CD4-positive, alpha-beta memory T cell (primary cell): ENCODE results near the gene G0S2. TPM values are rescaled to one million over a fixed set of nuclear protein-coding genes. Genes with fewer than 3 reads are reported as not detected.

ENCODE experiments used
- CTCF ChIA-PET: fragments of 350-600 bp; sonication (Branson Sonifier 250); formaldehyde crosslinking; loops from one replicate; lab custom pipeline; 2021; ENCODE audit warnings: inconsistent platforms; ENCODE audit not compliant: partially characterized antibody; lab: Charles Lee
- POLR2A ChIA-PET: fragments of 350-600 bp; sonication (Branson Sonifier 250); formaldehyde crosslinking; loops from one replicate; lab custom pipeline; 2021; ENCODE audit not compliant: partially characterized antibody; lab: Charles Lee
- DNase-seq, 5 donors: peaks; one replicate each; pipeline versions ENCODE4 v3.0.0 to v3.0.0-alpha.2; 2020 to 2022; ENCODE audit warnings: mixed read lengths in 1 of 5
- H3K27ac ChIP-seq: one replicate; pipeline ENCODE4 v1.7.0; 2013; ENCODE audit warnings: low read depth, low read length
- H3K27me3 ChIP-seq: 2 replicates; pipeline ENCODE4 v1.7.0; 2013; ENCODE audit warnings: mild to moderate bottlenecking, low read length, moderate library complexity; ENCODE audit not compliant: insufficient read depth
- H3K36me3 ChIP-seq: 2 replicates; pipeline ENCODE4 v1.7.0; 2013; ENCODE audit warnings: mild to moderate bottlenecking, low read length, moderate library complexity; ENCODE audit not compliant: insufficient read depth
- H3K4me1 ChIP-seq: 2 replicates; pipeline ENCODE4 v1.7.0; 2013; ENCODE audit warnings: mild to moderate bottlenecking, low read length, moderate library complexity; ENCODE audit not compliant: insufficient read depth
- H3K4me3 ChIP-seq, 2 donors: one replicate each; pipeline ENCODE4 v1.7.0; 2013; ENCODE audit warnings: low read length in 2 of 2, mild to moderate bottlenecking in 1 of 2
- H3K9me3 ChIP-seq, 2 donors: one replicate each; pipeline ENCODE4 v1.7.0; 2013; ENCODE audit warnings: low read length in 2 of 2, control low read depth in 1 of 2; ENCODE audit not compliant: control insufficient read depth in 1 of 2
- H3K27ac Mint-ChIP-seq, 7 donors: one replicate each; pipeline ENCODE4 v1.8.0; 2020 to 2021; ENCODE audit warnings: mixed read lengths in 7 of 7, mild to moderate bottlenecking in 6 of 7, inconsistent platforms in 3 of 7, moderate library complexity in 3 of 7
- H3K27me3 Mint-ChIP-seq, 2 donors: one replicate each; pipeline ENCODE4 v1.8.0; 2020 to 2021; ENCODE audit warnings: mixed read lengths in 2 of 2
- H3K36me3 Mint-ChIP-seq, 2 donors: one replicate each; pipeline ENCODE4 v1.8.0; 2020 to 2021; ENCODE audit warnings: mixed read lengths in 2 of 2, inconsistent platforms in 1 of 2, mild to moderate bottlenecking in 1 of 2
- H3K4me1 Mint-ChIP-seq, 4 donors: one replicate each; pipeline ENCODE4 v1.8.0; 2020 to 2021; ENCODE audit warnings: mixed read lengths in 4 of 4, mild to moderate bottlenecking in 1 of 4
- H3K4me3 Mint-ChIP-seq, 8 donors: one replicate each; pipeline ENCODE4 v1.8.0; 2020 to 2021; ENCODE audit warnings: mixed read lengths in 8 of 8, mild to moderate bottlenecking in 7 of 8, moderate library complexity in 6 of 8, inconsistent platforms in 3 of 8
- H3K9me3 Mint-ChIP-seq, 8 donors: one replicate each; pipeline ENCODE4 v1.8.0; 2020 to 2021; ENCODE audit warnings: mixed read lengths in 8 of 8, mild to moderate bottlenecking in 5 of 8, inconsistent platforms in 3 of 8, moderate library complexity in 1 of 8
- intact Hi-C: fragments of 100-400 bp; cut with micrococcal nuclease; formaldehyde crosslinking; loops from one replicate; pipeline ENCODE4 v1.15.1; 2023
- polyA plus RNA-seq, 2 donors: library from polyadenylated mRNA; unstranded; fragments of 300-500 nt; fragmentation: Illumina TruSeq; gene quantifications; one replicate each; pipeline ENCODE4 v1.2.3, GENCODE V29; 2021
- total RNA-seq, 2 experiments: library from RNA; stranded (reverse); gene quantifications; one replicate each; pipeline ENCODE4 v1.2.3, GENCODE V29; 2021

Gene G0S2
- total and polyA plus RNA-seq, 4 experiments from 2014 or later, result 0.58 to 2.0 (median 1.2) TPM; not detected in 1

DNA sequence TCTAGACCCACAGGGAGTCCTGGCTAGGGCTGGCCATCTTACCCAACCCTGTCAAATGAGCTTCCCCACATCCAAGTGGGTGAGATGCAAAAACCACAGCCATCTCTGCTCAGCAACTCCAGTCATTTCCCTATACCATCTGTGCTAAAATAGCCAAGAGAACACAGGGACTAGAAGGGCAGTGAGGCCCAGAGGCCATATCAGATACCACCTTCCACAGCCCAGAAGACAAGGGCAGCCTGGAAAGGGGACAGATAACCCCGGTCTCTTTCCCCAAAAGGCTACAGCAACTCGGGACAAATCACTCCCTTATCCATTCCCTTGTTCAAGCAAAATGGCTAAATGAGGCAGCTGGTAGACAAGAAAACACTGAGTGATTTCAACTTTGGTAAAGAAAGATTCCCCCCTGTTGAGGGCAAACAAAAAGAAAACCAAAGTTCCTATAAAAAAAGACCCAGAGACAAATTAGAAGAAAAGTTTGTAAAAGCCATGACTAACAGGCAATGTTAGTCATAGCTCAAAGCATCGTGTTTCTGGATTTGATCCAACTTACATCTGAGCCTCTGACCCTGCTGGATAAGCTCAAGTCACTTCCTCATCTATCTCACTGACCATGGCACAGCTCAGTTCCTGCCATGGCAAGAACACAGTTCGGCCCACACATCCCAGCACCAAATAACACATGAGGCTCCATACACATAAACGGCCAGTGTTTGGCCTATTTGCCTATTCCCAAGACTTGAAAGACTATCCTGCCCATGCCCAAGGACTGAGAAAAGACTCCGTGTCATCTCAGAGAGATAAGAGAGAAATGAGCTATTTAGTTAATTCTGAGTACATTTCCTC, 26.1 kb upstream of the G0S2 start:
- no peaks in the 10 kb centered on the region for H3K27me3 Mint-ChIP-seq
- H3K27ac Mint-ChIP-seq, result peak overlapping the region in 2 of 7 donors; percentile 8 to 61
- H3K36me3 Mint-ChIP-seq, result no peaks in the 10 kb centered on the region
- DNase-seq, result no peak
- peaks cover 21 to 42% (median 28%) of the 10 kb centered on the region in 4 donors for H3K4me1 Mint-ChIP-seq
- intact Hi-C loops, result no loop called here
- no peaks in the 10 kb centered on the region for H3K9me3 ChIP-seq
- no peak overlapping the region for H3K27ac ChIP-seq
- no peaks in the 10 kb centered on the region for H3K27me3 ChIP-seq
- no peaks in the 10 kb centered on the region for H3K9me3 Mint-ChIP-seq
- no peaks in the 10 kb centered on the region for H3K36me3 ChIP-seq
- no peak overlapping the region for H3K4me3 ChIP-seq
- CTCF ChIA-PET, result interaction anchor here (1.1 to 2.3 kb wide), 3 partner anchors 72 to 84 kb away, joined by 3 to 7 read pairs (median 4); no protein-coding TSS in a partner anchor
- no peak overlapping the region for H3K4me3 Mint-ChIP-seq
- peaks cover 26% of the 10 kb centered on the region for H3K4me1 ChIP-seq
- POLR2A ChIA-PET, result interaction anchor here (1.4 kb wide), 1 partner anchor 26 kb away, joined by 3 read pairs; the partner anchor contains the start of gene G0S2

DNA sequence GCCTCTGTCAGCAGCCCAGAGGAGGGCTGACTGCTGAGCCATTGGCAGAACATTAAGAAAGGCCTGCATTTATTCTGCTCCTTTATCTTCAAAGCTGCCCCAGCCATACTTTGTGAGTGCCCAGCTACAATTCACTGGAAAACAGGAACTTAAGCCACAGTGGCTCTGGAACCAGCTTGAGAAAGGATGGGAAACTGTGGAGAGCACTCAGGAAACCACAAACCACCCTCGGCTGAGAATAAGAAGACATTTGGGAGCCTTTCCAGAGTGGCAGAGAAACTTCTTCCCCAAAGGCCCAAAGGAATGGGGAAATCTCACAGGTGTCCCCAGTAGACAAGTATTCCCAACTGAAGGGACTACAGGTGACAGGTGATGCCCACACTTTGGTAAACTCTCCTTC, 24.8 kb upstream of the G0S2 start:
- Mint-ChIP-seq H3K27ac (peak overlapping the region in 3 of 7 donors; percentile 26 to 76 (median 40)), H3K4me1 (peaks cover 21 to 48% (median 28%) of the 10 kb centered on the region in 4 donors), H3K9me3 (no peaks in the 10 kb centered on the region), H3K27me3 (no peaks in the 10 kb centered on the region), H3K36me3 (no peaks in the 10 kb centered on the region), H3K4me3 (peak overlapping the region in 3 of 8 donors; percentile 4 to 51 (median 41))
- no peaks in the 10 kb centered on the region for H3K27me3 ChIP-seq
- peaks cover 26% of the 10 kb centered on the region for H3K4me1 ChIP-seq
- POLR2A ChIA-PET, result no interaction called here
- H3K36me3 ChIP-seq, result no peaks in the 10 kb centered on the region
- H3K9me3 ChIP-seq, result no peaks in the 10 kb centered on the region
- H3K4me3 ChIP-seq, result no peak overlapping the region
- DNase-seq, result no peak
- CTCF ChIA-PET, result interaction anchor here (1.1 to 2.3 kb wide), 3 partner anchors 11 to 86 kb away, joined by 4 to 7 read pairs (median 4); no protein-coding TSS in a partner anchor
- H3K27ac ChIP-seq, result no peak overlapping the region
- intact Hi-C loops, result no loop called here

DNA sequence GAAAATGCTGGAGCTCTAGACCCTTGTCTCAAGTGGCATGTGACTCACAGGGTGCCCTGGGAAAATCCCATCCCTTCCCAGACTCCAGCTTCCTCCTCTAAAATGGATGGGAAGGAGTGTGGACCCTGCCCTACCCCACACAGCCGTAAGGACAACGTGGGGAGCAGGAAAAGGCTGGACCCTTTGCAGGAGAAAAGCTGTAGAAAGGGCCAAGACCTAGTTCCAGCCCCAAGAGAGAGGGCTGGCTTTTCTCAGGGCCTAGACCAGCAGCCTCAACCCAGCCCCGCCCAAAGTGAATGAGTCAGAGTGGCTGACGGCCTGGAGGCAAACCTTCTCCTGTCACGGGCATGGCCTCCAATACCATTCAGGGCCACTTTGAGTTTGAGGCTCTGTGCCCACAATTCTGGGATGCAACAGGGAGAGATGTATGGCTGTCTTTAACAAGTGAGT, 24.0 kb upstream of the G0S2 start:
- DNase-seq, result peak in 4 of 5 donors; percentile 26 to 65 (median 32)
- intact Hi-C loops, result no loop called here
- Histone ChIP-seq H3K27ac (no peak overlapping the region), H3K4me3 (no peak overlapping the region), H3K36me3 (no peaks in the 10 kb centered on the region), H3K9me3 (no peaks in the 10 kb centered on the region), H3K27me3 (no peaks in the 10 kb centered on the region), H3K4me1 (peaks cover 26% of the 10 kb centered on the region)
- Mint-ChIP-seq H3K27ac (peak overlapping the region in 4 of 7 donors; percentile 75 to 83 (median 78)), H3K9me3 (no peaks in the 10 kb centered on the region), H3K4me3 (peak overlapping the region in 4 of 8 donors; percentile 22 to 43 (median 30)), H3K36me3 (no peaks in the 10 kb centered on the region), H3K4me1 (peaks cover 18 to 48% (median 28%) of the 10 kb centered on the region in 4 donors), H3K27me3 (no peaks in the 10 kb centered on the region)
- ChIA-PET POLR2A (interaction anchor here (1.4 kb wide), 1 partner anchor 35 kb away, joined by 5 read pairs; no protein-coding TSS in a partner anchor), CTCF (interaction anchor here (1.2 kb wide), 1 partner anchor 12 kb away, joined by 4 read pairs; no protein-coding TSS in a partner anchor)

DNA sequence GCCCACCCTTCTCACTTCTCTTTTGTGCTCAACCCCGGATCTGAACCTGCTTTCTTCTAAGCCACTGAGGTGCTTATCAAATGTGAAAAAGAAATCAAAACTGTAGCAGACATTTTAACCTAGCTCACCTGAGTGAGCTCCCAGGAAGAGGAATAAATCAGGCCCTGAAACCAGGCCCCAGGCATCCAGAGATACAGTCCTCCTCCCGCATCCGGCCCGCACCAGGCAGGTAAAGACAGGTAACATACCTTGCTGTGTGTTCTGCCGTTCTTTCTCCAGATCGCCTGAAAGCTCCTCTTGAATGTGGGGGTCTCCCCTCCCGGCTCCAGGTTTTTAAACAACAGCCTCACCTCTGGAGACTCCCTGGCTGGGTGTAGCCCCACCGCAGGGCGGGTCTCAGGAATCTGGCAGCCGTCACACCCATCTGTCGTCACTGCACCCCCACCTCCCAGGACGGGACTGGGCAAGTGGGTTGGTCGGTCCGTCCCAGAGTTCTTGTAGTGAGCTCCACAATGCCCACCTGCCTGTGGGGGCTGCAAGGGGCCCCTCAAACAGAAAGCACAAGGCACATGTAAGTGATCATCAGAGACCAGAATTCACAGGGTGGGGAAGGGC, 23.0 kb upstream of the G0S2 start, which contains the start of gene LAMB3:
LAMB3 (minus strand) TSS at position 305 of the 615 bp plus-strand sequence. CDS start 1,481 bp downstream, outside the sequence.
- H3K27ac ChIP-seq, result no peak within 1 kb of the TSS
- Mint-ChIP-seq H3K4me3 (peak within 1 kb of the TSS in 4 of 8 donors; percentile 22 to 43 (median 30)), H3K27ac (peak within 1 kb of the TSS; percentile 36 to 83 (median 77)), H3K27me3 (no peaks in the 10 kb centered on the region), H3K36me3 (no peaks in the 10 kb centered on the region), H3K4me1 (peaks cover 18 to 48% (median 27%) of the 10 kb centered on the region in 4 donors), H3K9me3 (no peaks in the 10 kb centered on the region)
- ChIA-PET CTCF (interaction anchor here (1.1 to 1.6 kb wide), 2 partner anchors 33 to 96 kb away, joined by 3 to 5 read pairs; no protein-coding TSS in a partner anchor), POLR2A (interaction anchor here (1.4 to 1.5 kb wide), 2 partner anchors 12 to 34 kb away, joined by 3 to 5 read pairs; no protein-coding TSS in a partner anchor)
- no peak within 1 kb of the TSS for H3K4me3 ChIP-seq
- no peaks in the 10 kb centered on the region for H3K27me3 ChIP-seq
- DNase-seq, result no peak
- intact Hi-C loops, result no loop called here
- H3K36me3 ChIP-seq, result no peaks in the 10 kb centered on the region
- peaks cover 26% of the 10 kb centered on the region for H3K4me1 ChIP-seq
- no peaks in the 10 kb centered on the region for H3K9me3 ChIP-seq

DNA sequence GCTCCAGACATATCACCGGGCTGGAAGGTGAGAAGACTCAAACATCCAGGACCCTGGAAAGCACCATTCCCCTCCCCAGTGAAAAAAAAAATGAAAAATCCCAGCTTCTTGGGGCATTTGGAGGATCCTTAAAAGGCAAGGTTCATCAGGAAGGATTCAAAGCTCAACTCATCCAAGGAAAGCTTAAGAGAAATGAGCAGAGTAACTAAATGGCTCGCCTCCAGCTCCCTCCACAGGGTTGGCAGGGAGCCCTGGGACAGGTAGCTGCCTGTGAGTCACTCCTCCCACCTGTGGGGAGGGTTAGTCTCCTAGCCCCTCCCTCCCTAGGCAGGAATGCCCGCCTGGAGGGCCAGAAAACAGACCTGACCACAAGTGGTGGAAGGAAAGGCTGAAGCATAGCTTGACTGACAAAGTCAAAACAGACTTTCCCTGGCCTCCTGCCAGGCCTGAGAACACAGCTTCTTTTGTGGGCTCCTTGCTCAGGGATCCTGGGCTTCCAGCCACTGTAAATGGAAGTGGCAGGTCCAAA, 22.3 kb upstream of the G0S2 start:
- no peaks in the 10 kb centered on the region for H3K36me3 Mint-ChIP-seq
- no peaks in the 10 kb centered on the region for H3K27me3 Mint-ChIP-seq
- DNase-seq, result peak in 2 of 5 donors; percentile 6 to 50
- POLR2A ChIA-PET, result interaction anchor here (1.5 kb wide), 1 partner anchor 12 kb away, joined by 3 read pairs; no protein-coding TSS in a partner anchor
- no peak overlapping the region for H3K27ac ChIP-seq
- H3K4me1 Mint-ChIP-seq, result peaks cover 18 to 48% (median 27%) of the 10 kb centered on the region in 4 donors
- peak overlapping the region in 5 of 7 donors; percentile 32 to 77 (median 52) for H3K27ac Mint-ChIP-seq
- CTCF ChIA-PET, result interaction anchor here (1.1 to 1.6 kb wide), 4 partner anchors 20 to 95 kb away, joined by 3 to 5 read pairs (median 4); no protein-coding TSS in a partner anchor
- H3K9me3 ChIP-seq, result no peaks in the 10 kb centered on the region
- no peaks in the 10 kb centered on the region for H3K36me3 ChIP-seq
- H3K9me3 Mint-ChIP-seq, result no peaks in the 10 kb centered on the region
- no peaks in the 10 kb centered on the region for H3K27me3 ChIP-seq
- H3K4me3 Mint-ChIP-seq, result no peak overlapping the region
- peaks cover 26% of the 10 kb centered on the region for H3K4me1 ChIP-seq
- H3K4me3 ChIP-seq, result no peak overlapping the region
- intact Hi-C loops, result no loop called here

DNA sequence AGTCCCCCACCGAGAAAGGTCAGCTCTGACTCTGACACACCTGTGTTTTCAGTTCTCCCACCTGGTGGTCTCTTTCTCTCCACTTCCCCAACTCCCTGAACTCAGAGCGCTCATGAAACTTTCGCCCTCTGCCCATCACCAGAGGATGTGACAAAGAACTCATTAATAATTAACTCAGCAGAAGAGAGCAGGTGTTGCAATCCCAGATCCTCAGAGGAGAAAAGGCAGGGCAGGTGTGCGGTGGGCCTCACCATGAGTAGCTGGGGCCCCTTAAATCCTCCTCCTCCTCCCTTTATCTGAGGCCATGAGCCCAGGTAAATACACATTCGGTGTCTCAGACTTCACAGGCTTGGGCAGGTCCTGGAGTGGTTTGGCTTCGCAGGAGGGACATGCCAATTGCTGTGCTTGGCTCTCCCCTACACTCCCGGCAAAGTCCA, 21.3 kb upstream of the G0S2 start:
- intact Hi-C loops, result no loop called here
- Mint-ChIP-seq H3K36me3 (no peaks in the 10 kb centered on the region), H3K4me1 (peaks cover 18 to 53% (median 27%) of the 10 kb centered on the region in 4 donors), H3K9me3 (no peaks in the 10 kb centered on the region), H3K27me3 (no peaks in the 10 kb centered on the region), H3K4me3 (no peak overlapping the region), H3K27ac (peak overlapping the region in 3 of 7 donors; percentile 3 to 51 (median 7))
- Histone ChIP-seq H3K4me3 (no peak overlapping the region), H3K9me3 (no peaks in the 10 kb centered on the region), H3K27ac (no peak overlapping the region), H3K4me1 (peaks cover 26% of the 10 kb centered on the region), H3K36me3 (no peaks in the 10 kb centered on the region), H3K27me3 (no peaks in the 10 kb centered on the region)
- POLR2A ChIA-PET, result no interaction called here
- CTCF ChIA-PET, result interaction anchor here (1.3 to 1.4 kb wide), 3 partner anchors 19 to 77 kb away, joined by 3 to 5 read pairs (median 4); no protein-coding TSS in a partner anchor
- no peak for DNase-seq
